Measurements from ENCODE around the gene NUDT3.

DNA sequence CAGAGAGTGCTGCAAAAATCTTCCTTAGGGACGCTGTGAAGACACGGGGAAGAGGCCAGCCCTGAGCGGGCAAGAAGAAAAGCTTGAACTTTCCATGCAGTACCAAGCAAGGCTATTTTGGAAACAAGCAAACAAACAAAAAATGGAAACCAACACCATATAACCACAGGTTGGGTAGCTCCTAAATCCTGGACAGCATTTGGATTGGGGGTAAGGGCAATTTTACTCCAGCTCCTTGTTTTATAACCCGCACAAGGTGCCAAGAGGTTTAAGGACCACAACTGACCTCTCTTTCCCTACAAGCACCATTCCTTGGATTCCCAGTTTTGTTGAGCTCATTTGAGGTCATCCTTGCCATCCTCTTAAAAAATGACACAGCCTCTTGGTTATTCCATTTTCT lies 112.3 kb downstream of the NUDT3 start:
- TF ChIP-seq POLR2A (IDR thresholded peaks at IDR 0.05; ENCODE audit: low read depth, low read length) (no peak), POLR2AphosphoS5 (IDR thresholded peaks at IDR 0.05; ENCODE audit: low read depth, low read length) (no peak), SPI1 (IDR thresholded peaks at IDR 0.05; ENCODE audit: low read depth, low read length) (no peak), TAF1 (IDR thresholded peaks at IDR 0.05; ENCODE audit: low read depth, low read length) (no peak), POU2F2 (IDR thresholded peaks at IDR 0.05; ENCODE audit: low read depth, low read length) (no peak), PAX5 (IDR thresholded peaks at IDR 0.05; ENCODE audit: insufficient read depth, low read length, severe bottlenecking) (no peak)
